SK-MEL-5 (cell line): Measurements from ENCODE around the gene CCR3. TPM values are rescaled to one million over a fixed set of nuclear protein-coding genes. Genes with fewer than 3 reads are reported as not detected.

Source experiments
- DNase-seq: peaks from one replicate; pipeline ENCODE4 v3.0.0-alpha.2; 2016; ENCODE audit warnings: low read depth, low spot score
- in situ Hi-C: cut with HindIII; loops from 2 replicates; pipeline ENCODE4 v1.10.0; 2016; ENCODE audit warnings: low sequenced_read_pairs, high pct_unique_total_duplicates, low pct_unique_long_range_greater_than_20kb
- total RNA-seq: library from RNA; depleted of rRNA; stranded (reverse); fragments of >200 nt; shearing (Covaris generic); gene quantifications from 2 replicates; pipeline ENCODE4 v1.2.3, GENCODE V29; 2014

Gene CCR3
- total RNA-seq, 1 experiment from 2014 or later: not detected

DNA sequence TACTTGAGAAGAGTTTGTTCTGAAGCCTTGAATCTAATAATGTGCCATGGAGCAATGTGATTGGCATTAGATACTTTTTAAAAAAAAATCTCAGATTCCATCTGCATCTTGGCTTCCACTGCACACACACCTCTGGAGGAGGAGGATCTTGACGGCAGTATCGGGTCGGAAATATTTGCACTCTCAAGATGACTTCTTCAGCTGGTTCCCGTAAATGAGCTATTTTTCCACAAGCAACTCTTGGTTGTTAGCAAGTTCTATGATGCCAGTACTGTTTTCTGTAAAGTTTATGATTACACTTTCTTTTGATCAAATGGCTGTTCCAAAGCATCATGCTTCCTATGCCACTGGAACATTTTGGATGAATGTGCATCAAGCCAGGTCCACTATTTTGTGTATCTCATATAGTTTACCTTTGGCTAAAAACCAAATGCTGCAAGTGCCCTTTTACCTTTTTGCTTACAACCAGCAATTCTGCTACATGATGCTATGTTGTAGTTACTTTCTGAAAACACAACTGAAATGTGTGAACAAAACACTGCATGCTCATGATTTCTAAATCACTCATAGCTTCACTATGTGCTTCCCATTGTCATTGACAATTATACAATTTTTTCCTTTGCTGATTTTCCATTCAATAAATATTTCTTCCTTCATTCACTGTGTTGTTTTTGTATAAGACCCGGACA is 43.8 kb downstream of the CCR3 start:
- in situ Hi-C loops: no loop called here

DNA sequence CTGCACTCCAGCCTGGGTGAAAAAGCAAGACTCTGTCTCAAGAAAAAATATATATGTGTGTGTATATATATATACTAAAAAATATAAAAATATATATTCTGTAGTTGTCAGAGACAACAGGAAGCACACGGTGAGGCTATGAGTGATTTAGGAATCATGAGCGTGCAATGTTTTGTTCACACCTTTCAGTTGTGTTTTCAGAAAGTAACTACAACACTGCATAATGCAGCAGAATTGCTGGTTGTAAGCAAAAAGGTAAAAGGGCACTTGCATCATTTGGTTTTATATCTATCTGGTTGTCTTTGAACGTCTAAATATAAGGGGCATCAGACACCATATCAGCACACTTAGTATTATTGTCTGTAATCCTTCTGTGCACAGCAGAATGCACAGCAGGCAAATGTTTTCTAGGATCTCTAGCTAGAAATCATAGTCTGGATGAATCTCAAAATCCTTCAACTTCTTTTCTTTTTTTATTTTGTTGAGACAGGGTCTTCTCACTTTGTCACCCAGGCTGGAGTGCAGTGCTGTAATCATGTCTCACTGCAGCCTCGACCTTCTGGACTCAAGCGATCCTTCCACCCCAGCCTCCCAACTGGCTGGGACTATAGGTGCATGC is 44.8 kb downstream of the CCR3 start:
- in situ Hi-C loops: no loop called here
- DNase-seq: no peak

More for the DNA sequence above, 43.8 kb downstream of the CCR3 start:
- no peak for DNase-seq

DNA sequence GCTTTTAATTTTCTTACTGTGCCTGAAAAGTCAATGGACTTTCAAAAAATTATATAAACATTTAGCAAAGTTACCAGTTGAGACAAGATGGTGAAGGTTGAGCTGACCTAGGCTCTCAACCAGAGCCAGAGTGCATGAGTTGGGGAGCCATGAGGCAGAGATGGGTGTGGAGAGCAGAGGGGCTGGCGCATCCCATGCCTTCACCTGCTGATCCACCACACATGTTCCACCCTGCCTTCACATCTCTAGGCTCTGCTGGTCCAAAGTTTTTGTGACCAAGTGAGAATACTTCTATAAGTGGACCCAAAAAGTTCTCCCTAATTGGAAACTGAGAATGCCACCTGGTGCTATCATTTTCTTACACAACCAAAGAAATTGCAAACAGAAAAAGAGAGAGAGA is 47.3 kb downstream of the CCR3 start:
- no peak for DNase-seq
- in situ Hi-C loops: no loop called here

DNA sequence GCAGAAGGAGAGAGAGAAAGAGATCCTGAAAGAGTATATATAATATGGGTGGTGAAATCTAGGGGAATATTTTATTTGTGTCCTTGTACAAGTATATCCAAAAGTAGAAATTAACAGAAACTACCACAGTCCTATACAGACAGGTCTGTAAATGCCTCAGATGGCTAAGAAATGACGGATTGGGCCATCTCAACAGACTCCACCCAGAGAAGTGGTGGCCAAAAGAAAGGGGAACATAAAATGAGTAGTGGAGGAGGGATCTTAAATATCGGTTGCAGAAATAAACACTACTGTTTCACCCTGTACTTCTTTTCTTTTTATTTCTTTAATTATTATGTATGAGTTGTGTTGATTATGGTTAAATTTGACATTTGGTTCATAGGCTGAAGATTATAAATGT is 47.7 kb downstream of the CCR3 start:
- in situ Hi-C loops: no loop called here
- DNase-seq: no peak

DNA sequence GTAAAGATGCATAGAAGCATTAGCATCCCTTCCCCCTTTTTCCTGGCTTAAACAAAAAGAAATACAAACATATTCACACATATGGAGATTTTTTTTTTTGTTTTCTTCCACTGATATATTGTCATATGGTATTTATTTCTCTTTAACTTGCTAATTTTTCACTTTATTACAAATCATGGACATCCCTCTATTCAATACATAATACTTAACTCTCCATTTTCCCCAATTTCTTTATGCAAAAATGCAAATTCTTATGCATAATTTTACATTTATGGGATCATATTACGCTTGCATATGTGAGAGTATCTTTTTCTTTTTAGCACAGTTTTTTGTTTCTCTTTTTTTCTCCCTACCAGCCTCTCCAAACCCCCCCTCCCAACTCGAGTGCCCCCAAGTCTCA is 48.8 kb downstream of the CCR3 start:
- in situ Hi-C loops: no loop called here
- no peak for DNase-seq

DNA sequence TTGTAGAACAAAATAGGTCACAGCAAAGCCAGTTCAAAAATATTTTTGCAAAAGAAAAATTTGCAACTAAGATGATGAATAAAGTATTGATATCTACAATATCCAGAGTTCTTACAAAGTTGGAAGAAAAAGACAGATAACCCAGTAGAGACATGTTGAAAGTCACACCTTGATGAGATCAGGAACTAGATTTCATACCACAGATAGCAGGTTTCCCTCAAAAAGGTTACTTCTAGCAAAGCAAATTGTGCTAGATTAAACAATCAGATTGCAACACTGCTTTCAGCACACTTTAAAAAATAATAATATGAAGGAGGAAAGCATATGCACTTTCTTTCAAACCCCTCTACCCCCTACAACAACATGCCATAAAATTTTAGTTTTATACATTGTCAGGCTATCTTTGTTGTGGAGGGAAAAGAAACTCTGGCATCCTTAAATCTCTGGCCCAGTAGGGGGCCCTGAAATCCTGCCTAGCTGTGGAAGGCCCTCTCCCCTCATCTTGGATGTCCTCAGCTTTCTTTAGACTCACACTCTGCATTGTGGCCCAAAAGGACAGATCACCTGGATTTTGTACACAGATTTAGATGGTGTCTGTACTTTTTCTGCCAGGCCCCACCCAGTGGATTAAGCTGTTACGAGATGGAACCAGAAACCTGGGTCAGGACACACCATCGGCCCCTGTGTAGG is 50.9 kb downstream of the CCR3 start:
- in situ Hi-C loops: no loop called here
- no peak for DNase-seq

DNA sequence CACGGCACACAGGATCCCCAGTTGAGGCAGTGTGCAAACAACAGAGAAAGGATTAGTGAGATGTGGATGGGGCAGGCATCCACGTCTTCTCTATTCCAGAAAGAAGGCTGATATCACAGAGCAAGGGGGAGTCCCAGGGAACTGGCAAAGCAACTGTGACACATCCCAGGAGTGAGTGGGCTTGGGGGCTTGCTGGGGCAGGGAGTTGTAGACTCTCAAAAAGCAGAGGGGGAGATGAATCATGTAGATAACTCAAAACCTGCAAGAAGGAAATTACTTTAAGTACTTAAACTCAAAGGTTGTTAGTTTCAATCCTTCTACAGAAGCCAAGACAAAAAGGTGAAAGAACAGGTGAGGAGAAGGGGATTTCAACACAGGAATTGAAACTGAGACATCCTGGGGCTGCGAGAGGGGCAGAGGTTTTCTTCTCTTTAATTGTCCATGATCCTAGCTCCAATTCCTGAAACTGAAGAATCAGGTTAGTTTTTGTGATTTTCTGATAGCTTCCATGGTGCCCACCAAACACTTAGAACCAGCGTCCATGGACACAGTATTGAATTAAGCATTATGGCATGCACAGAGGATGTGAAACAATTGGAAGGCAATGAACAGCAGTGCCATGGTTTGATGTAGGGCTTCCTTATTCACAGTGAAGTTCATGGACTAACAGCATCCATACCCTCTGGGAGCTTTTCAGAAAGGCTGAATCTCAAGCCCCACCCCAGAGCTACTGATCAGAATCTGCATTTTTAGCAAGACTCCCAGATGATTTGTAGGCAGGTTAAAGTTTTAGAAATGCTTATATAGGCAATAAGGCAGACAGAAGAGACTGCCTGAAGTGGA is 52.0 kb downstream of the CCR3 start:
- in situ Hi-C loops: no loop called here
- DNase-seq: no peak

DNA sequence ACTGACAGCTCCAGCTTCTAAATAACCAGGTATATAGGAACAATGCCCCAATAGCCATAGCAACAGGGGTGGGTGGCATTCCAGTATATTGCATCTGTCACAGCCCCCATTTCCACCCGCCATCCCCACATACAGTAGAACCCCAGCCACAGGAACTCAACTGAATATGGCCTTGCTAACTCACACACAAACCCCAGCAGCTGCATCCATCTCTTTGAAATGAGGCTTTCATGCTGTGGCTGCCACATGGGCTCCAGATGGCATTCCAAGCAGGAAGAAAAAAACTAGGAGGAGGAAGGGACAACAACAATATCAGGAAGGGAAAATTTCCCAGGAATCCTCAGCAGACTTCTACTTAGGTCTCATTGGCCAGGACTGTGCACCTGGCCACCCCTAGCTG is 54.6 kb downstream of the CCR3 start:
- in situ Hi-C loops: no loop called here

DNA sequence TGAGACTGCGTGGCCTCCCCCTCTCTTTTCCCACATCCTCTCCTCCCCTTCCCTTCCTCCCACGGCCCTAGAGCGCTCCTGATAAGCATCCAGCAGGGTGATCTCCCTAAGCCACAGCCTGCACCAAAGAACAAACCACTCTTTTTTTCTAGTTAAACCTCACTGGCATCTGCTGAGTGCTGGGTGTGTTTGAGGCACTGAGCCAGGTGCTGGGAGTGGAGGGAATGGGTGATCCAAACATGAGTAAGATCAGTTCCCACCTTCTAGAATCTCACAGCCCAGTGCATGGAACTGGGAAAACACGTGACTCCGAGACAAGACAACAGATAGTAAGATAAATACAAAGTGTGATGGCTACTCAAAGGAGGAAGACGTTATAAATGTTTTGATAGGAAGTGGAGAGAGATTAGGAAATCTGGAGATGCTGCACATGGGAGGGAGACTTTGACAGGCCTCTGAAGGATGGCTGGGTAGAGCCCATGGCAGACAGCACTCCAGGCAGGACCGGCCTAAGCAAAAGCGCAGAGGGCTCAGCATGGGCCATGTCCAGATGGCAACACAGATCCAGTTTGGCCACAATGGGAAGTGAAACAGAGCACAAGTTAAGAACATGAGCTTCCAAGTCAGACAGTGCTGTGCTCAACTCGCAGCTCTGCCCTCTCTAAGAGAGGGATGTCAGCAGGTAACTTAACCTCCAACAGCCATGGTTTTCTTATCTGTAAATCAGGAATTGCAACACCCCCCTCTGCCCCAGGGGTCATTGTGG is 55.6 kb downstream of the CCR3 start:
- no peak for DNase-seq
- in situ Hi-C loops: no loop called here

More for the DNA sequence above, 54.6 kb downstream of the CCR3 start:
- DNase-seq: no peak

DNA sequence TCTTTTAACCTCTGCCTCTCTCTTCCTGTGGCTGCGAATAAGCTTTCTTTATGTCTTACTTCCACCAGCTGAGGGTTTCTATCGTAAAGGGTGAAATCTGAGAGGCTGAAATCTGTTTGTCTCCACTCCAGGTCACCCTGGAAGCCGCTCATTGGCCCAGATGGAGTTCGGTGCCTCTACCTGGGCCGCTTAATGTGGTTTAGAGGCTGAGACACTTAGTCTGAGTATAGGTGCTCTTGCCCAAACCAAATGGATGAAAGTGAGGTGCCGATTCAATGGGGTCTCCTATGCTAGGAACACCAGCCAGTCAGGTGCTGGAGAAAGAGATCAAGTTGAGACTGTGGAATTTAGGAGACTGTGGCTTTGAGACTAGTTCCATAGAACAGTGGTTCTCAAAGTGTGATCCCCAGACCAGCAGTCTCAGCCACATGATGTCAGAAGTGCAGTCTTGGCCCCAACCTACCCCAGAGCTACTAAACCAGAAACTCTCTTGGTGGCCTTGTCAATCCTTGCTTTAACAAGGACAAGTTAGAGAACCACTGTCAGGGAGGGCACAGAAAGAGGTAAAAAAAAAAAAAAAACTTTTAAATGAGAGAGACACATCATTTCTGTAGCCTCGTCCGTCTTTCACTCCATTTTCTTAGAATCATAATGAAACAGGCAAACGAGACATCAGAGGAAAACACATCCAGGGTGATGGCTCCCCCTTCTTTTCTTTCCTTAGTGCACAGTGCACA is 56.8 kb downstream of the CCR3 start:
- in situ Hi-C loops: no loop called here
- DNase-seq: no peak

DNA sequence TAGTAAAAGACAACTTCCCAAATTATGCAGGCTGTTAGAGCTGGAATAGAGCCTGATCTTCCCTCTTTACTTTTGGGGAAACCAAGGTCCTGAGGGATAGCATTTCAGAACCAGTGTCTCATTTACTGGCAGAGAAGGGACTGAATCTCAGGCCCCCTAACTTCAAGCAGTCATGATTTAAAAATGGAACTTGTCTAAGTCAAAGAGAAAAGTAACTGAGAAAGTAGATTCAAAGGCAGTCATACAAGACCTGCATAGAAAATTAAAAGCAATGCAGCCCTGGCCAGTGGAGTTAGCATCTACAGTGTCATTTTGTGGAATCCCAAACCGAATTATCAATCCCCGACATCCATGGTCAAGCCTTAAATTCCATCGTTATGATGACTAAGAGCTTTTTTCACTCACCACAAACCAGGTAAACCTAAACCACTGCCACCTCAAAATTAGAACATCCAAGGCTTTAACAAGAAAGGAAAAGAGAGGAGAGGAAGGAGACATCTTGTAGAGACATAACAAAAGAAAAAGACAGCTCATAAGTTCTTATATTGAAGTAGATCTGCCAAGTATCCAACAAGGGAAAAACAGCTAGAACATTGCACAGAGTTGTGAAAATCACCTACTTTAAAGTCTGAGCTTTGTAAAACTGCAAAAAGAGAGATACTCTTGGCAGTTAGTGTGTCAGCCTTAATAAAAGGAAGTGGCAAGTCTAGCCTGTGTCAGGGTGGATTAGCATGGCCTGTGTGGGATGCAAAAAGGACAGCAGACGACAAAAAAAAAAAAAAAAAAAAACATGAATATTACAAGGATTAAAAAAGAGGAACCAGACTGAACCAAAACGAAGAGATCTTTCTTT is 57.6 kb downstream of the CCR3 start:
- DNase-seq: no peak
- in situ Hi-C loops: no loop called here

DNA sequence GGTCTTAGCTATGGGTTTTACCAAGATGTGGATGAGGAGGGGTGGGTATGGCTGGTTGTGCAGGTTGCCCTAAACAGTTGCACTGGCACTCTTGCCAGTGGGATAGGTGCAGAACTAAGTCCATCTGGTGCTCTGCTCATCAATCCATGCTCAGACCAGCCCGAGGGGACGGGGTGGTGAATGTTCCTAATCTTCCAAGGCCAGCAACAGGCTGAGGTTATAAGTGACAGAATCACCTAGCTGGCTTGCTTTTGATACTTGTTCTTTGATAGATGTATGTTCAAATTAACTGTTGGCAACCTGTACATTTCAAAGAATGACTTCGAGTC is 58.2 kb downstream of the CCR3 start:
- in situ Hi-C loops: no loop called here

DNA sequence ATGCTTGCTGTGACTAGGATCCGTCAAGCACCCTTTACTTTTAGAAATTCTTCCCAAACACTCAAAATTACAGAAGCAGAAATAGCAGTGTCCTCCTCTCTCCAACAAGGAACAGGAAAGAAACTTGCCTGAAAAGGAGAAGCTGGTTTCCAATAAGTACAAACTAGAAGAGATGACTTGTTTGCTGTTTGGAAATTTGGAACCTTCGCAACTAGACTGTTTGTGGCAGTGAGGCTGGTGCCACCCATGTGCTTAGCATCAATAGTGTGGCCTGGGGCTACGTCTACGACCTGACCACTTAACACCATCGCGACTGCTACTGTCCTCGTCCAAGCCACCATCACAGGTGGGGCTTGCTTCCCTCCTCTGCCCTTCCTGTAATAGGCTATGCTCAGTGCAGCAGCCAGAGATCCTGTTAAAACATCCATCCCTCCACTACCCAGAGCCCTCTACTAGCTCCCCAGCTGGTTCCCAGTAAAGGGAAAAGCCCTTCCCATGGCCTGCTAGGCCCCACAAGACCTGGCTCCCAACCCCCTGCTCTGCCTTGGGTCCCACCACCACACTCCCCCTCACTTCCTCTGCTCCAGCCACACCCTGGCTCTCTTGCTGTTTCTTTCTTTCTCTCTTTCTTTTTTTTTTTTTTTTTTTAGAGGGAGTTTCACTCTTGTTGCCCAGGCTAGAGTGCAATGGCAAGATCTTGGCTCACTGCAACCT is 59.0 kb downstream of the CCR3 start:
- DNase-seq: no peak
- in situ Hi-C loops: no loop called here

More for the DNA sequence above, 58.2 kb downstream of the CCR3 start:
- no peak for DNase-seq

DNA sequence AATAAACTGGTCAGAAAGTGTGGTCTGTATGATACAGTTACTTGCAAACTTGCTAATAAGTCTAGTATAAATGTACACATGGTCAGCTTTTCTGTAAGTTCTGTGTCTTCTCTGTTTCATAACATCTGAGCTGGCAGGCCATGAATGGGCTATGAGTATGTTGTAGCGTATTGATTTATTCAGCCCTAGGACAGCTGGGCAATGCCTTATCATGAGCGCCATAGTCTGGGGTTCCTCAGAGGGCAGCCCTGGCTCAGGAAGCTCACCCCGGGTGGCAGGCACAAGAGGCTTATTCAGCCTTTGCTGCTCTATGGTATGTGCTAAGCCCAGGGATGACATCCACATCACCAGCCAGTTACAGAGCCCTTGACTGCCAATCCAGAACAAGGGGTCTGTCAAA is 61.0 kb downstream of the CCR3 start:
- in situ Hi-C loops: no loop called here
- DNase-seq: no peak

DNA sequence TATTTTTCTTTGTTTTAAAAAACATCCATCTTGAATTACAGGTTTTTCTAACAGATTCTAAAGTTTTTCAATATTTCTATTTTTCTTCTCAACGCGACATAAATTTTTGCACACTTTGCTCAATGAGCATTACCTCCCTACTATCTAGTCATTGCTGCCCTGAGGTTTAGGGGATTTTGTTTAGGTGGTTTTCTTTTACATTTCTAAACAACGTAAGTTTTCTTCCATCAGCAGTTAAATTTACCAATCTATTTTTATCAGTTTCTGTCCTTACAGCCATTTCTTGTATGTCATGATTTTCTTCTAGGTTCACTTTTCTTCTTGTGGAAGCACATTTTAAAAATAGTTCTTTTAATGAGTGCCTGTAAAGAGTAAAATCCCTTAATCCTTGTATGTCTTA is 62.5 kb downstream of the CCR3 start:
- DNase-seq: no peak

DNA sequence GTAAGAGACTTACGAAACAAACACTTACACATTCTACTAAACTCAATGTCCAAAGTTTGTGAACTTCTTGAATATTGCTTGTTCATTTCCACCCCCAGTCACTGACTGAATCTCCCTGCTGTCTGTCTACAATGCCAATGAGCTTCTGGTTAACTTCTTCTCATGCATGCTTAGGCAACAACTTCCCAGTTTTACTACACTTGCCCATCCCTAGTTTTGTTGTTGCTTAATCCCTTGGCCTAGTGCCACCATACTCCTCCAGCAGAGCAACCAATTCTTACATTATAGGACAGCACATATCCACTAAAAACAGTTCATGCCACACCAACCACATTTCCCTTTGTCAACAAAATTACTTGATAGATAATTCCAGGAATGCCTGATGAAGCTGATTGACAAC is 70.7 kb downstream of the CCR3 start:
- in situ Hi-C loops: no loop called here

More for the DNA sequence above, 62.5 kb downstream of the CCR3 start:
- in situ Hi-C loops: no loop called here

More for the DNA sequence above, 70.7 kb downstream of the CCR3 start:
- no peak for DNase-seq
